Nephron (organoid): ENCODE data around the gene DNM2.
"Not testable (repeated sequence)": the region's sequence is repeated elsewhere in the genome, so short reads cannot be mapped to it uniquely, and the experiment has no call there.

Experiments used
- H3K27ac Mint-ChIP-seq, 3 experiments: 2 replicates each; pipeline ENCODE4 v1.8.0; 2020; ENCODE audit warnings: mixed read lengths in 3 of 3, mild to moderate bottlenecking in 2 of 3, moderate library complexity in 1 of 3
- H3K27me3 Mint-ChIP-seq: 2 replicates; pipeline ENCODE4 v1.8.0; 2021; ENCODE audit warnings: low read depth, mild to moderate bottlenecking, moderate library complexity, mixed read lengths
- H3K36me3 Mint-ChIP-seq: 2 replicates; pipeline ENCODE4 v1.8.0; 2020; ENCODE audit warnings: low read depth, mixed read lengths
- H3K4me1 Mint-ChIP-seq: 2 replicates; pipeline ENCODE4 v1.8.0; 2020; ENCODE audit warnings: mixed read lengths
- H3K4me3 Mint-ChIP-seq, 3 experiments: 2 replicates each; pipeline ENCODE4 v1.8.0; 2020; ENCODE audit warnings: mild to moderate bottlenecking in 3 of 3, mixed read lengths in 3 of 3, moderate library complexity in 2 of 3
- H3K9me3 Mint-ChIP-seq: 2 replicates; pipeline ENCODE4 v1.8.0; 2020; ENCODE audit warnings: mixed read lengths
- CTCF ChIP-seq, 3 experiments: fragments of 200-600 bp; sonication (generic); IDR thresholded peaks; one replicate each; pipeline ENCODE4 v1.5.0; 2021; ENCODE audit warnings: antibody characterized with exemption in 3 of 3; ENCODE audit not compliant: unreplicated experiment in 3 of 3

DNM2 gene

DNA sequence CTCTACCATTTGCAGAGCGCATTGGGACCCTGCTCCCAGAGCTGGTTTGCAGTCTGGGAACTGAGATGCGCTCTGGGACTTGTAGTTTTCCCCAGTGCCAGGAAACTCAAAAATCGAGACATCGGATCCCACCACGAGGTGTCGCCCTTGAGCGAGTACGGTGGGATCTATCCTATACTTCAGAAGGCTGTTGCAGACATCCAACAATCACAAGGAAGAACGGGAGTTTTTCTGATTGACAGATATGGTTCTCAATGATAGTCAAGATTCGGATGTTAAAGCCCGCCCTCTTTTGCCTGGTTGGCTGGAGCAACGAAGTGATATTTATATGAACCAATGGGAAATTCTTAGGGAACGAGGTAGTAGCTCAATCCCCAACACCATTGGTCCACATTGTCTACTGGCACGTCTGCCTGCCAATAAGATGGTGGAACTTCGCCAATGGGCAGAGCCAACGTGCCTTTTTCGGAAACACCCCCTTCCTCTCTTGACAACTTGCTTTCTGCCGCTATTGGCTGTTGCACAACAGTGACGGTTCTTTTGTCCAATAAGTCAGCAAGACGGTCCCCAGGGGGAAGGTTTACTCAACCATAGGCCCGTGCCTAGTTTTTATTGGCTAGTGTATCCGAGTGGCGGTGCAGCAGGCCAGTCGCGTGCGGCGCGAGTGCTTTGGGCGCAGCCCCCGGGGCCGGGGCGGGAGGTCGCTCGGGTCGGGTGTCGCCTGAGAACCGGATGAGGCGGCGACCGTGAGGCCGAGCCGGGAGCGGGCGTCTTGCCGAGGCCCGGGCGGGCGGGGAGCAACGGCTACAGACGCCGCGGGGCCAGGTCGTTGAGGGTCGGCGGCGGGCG, at the start of gene DNM2:
DNM2 (plus strand) TSS at position 724 of the 849 bp plus-strand sequence. CDS start 164 bp downstream, outside the sequence.
- H3K27me3 Mint-ChIP-seq: no peaks in the 10 kb centered on the region
- peak; percentile 76 to 82 (median 82) for TF ChIP-seq CTCF (IDR thresholded peaks at IDR 0.05; ENCODE audit: unreplicated experiment in 3 of 3)
- no peaks in the 10 kb centered on the region for H3K36me3 Mint-ChIP-seq
- peak within 1 kb of the TSS; percentile 99 to 100 (median 99) for H3K4me3 Mint-ChIP-seq
- H3K9me3 Mint-ChIP-seq: no peaks in the 10 kb centered on the region
- H3K4me1 Mint-ChIP-seq: peaks cover 8% of the 10 kb centered on the region
- peak within 1 kb of the TSS; percentile 74 to 96 (median 94) for H3K27ac Mint-ChIP-seq

DNA sequence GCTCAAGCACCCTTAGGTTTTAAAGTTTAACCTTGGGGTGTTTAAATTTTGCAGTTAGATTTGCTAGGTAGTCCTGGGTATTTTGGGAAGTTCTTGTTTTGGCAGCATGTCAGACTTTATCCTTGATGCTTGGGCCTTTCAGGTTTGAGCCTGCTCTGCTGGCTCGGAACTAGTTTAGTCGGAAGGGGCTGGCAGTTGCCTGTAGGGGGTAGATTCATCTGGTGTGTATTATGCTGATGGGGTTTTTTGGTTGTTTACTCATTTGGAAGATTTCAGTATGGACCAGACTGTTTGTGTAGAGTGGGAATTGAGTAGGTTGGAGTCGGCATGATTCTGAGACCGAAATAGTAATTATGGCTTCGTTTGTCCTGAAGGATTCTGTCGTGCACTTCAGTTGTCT, 48.6 kb upstream of the DNM2 start:
- no peaks in the 10 kb centered on the region for H3K9me3 Mint-ChIP-seq
- H3K27me3 Mint-ChIP-seq: no peaks in the 10 kb centered on the region
- H3K27ac Mint-ChIP-seq: peak overlapping the region in 1 of 3 experiments; percentile 61
- H3K36me3 Mint-ChIP-seq: peaks cover 56% of the 10 kb centered on the region
- no peak for TF ChIP-seq CTCF (IDR thresholded peaks at IDR 0.05; ENCODE audit: unreplicated experiment in 3 of 3)
- H3K4me3 Mint-ChIP-seq: no peak overlapping the region
- H3K4me1 Mint-ChIP-seq: peaks cover 26% of the 10 kb centered on the region

DNA sequence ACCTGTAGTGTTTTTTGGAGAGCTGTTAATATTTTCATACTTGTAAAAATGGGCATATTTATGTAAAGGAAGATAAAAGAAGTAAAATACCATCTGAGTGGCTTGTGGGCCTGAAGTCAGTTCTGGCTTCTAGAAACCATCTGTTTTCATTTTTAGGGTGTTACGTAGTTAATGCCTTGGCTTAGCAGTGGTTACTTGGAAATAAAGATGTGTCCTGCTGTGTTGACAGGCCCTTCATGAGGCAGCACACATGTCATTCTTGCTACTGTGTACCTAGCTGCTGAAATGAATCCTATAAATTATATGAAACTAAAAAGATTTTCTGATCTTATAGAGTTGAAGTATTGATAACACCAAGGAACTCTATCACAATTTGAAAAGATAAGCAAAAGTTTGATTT, 47.7 kb upstream of the DNM2 start:
- Mint-ChIP-seq H3K36me3 (peaks cover 66% of the 10 kb centered on the region), H3K9me3 (no peaks in the 10 kb centered on the region), H3K27me3 (no peaks in the 10 kb centered on the region), H3K4me1 (peaks cover 26% of the 10 kb centered on the region), H3K4me3 (no peak overlapping the region), H3K27ac (no peak overlapping the region)
- no peak for TF ChIP-seq CTCF (IDR thresholded peaks at IDR 0.05; ENCODE audit: unreplicated experiment in 3 of 3)

DNA sequence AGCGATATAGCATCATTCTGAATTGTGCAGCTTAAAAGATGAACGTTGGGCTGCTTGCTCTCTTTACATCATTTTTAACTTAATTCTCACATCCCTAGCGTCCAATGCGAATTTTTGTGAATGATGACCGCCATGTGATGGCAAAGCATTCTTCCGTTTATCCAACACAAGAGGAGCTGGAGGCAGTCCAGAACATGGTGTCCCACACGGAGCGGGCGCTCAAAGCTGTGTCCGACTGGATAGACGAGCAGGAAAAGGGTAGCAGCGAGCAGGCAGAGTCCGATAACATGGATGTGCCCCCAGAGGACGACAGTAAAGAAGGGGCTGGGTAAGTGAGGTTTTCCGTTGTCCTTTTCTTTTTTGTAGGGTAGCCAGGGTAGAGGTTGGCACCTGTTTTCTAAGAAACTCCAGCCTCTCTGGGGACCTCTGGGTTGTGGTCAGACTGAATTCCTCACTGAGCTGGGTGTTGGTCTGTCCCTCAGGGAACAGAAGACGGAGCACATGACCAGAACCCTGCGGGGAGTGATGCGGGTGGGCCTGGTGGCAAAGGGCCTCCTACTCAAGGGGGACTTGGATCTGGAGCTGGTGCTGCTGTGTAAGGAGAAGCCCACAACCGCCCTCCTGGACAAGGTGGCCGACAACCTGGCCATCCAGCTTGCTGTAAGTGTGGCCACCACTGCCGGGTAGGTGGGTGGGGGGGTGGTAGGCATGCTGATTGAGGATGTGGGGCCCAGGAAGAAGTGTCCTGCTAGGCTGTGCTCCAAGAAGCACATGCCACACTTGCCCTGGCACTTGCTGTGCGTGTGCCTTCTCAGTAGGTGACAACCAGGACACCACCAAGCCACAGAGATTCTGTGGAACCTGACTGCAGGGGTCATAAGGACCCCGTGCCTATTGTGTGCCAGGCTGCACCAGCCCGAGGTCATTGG, 46.7 kb upstream of the DNM2 start:
- Mint-ChIP-seq H3K36me3 (peaks cover 75% of the 10 kb centered on the region), H3K4me3 (no peak overlapping the region), H3K4me1 (peaks cover 26% of the 10 kb centered on the region), H3K27me3 (no peaks in the 10 kb centered on the region), H3K27ac (peak overlapping the region in 1 of 3 experiments; percentile 16), H3K9me3 (no peaks in the 10 kb centered on the region)
- TF ChIP-seq CTCF (IDR thresholded peaks at IDR 0.05; ENCODE audit: unreplicated experiment in 3 of 3): no peak

GRCh38 chr19:10671922-10672321, 46.0 kb upstream of the DNM2 start:
- H3K4me1 Mint-ChIP-seq: peaks cover 26% of the 10 kb centered on the region
- not testable (repeated sequence) for H3K4me3 Mint-ChIP-seq, H3K27ac Mint-ChIP-seq, H3K9me3 Mint-ChIP-seq, H3K27me3 Mint-ChIP-seq
- peaks cover 71% of the 10 kb centered on the region for H3K36me3 Mint-ChIP-seq

GRCh38 chr19:10675214-10675613, 42.7 kb upstream of the DNM2 start:
- peaks cover 76% of the 10 kb centered on the region for H3K36me3 Mint-ChIP-seq
- not testable (repeated sequence) for H3K4me1 Mint-ChIP-seq, H3K4me3 Mint-ChIP-seq, H3K27me3 Mint-ChIP-seq, H3K27ac Mint-ChIP-seq, H3K9me3 Mint-ChIP-seq
